Measurements from ENCODE around the gene SLCO2A1.

Gene SLCO2A1

DNA sequence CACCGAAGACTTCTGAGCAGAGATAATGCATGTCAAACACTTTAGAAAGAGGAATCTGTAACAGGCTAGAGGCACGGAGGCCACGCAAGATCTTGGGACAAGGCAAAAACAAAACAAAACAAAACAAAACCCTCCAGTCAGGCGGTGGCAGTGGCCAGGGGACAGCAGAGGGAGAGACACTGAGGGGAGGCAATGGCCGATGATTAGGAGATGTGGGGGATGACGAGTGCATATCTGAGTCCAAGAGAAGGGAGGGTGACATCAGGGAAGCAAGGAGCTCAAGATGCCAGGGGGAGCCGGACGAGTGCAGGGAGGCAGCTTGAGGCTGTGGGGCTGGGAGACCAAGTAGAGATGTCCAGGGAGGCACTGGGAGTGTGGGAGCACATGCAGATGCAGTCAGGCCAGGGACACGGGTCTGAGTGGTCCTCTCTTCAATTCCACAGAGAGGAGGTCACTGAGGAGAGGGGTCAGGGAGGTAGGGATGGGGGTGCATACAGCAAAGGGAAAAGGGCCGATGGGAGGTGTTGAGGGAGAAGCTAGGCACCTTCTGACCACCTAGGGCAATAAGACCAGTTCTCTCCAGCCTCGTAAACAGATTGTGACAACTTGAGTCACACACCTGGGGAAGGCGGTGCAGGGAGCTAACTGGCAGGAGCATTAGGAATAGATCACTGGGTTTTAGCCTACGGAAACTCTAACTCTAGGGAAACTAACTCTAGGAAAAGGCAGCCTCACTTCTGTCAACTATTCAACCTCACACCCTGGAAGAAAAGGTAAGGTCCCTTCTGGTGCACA is 29.6 kb downstream of the SLCO2A1 start:
- DNase-seq (ENCODE audit: low read depth): no peak
- H3K4me3 ChIP-seq (ENCODE audit: low read depth, low read length): no peak overlapping the region
- TF ChIP-seq, protein P1, sequence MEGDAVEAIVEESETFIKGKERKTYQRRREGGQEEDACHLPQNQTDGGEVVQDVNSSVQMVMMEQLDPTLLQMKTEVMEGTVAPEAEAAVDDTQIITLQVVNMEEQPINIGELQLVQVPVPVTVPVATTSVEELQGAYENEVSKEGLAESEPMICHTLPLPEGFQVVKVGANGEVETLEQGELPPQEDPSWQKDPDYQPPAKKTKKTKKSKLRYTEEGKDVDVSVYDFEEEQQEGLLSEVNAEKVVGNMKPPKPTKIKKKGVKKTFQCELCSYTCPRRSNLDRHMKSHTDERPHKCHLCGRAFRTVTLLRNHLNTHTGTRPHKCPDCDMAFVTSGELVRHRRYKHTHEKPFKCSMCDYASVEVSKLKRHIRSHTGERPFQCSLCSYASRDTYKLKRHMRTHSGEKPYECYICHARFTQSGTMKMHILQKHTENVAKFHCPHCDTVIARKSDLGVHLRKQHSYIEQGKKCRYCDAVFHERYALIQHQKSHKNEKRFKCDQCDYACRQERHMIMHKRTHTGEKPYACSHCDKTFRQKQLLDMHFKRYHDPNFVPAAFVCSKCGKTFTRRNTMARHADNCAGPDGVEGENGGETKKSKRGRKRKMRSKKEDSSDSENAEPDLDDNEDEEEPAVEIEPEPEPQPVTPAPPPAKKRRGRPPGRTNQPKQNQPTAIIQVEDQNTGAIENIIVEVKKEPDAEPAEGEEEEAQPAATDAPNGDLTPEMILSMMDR (IDR thresholded peaks at IDR 0.05; ENCODE audit: low read depth, low read length, missing control alignments): no peak

DNA sequence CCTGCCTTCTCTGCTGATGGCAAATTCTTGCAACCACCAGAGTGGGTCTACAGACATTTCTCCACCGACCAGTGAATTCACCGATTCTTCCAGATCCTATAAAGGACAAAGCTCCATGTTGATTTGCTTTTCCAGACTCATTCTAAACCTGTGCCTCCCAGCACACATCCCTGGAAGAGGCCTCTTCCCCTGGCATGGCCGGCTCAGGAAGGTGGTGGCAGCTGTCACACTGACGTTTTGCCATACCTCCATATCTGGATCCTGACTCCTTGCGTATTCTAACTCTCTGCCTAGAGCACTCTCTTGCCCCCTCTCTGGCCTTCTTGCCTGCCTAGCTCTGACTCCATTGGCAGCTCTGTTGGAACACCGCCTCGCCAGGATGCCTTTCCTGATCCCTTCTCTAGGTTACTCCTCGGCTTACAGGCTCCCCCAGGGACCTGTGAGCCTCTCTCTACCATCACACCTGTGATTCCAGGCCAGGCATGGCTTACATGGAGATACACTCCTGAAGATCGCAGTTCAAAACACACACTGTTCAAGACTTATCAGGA is 31.0 kb downstream of the SLCO2A1 start:
- DNase-seq (ENCODE audit: low read depth): no peak
- no peak overlapping the region for H3K4me3 ChIP-seq (ENCODE audit: low read depth, low read length)
- TF ChIP-seq, protein P1 (IDR thresholded peaks at IDR 0.05; ENCODE audit: low read depth, low read length, missing control alignments): no peak

DNA sequence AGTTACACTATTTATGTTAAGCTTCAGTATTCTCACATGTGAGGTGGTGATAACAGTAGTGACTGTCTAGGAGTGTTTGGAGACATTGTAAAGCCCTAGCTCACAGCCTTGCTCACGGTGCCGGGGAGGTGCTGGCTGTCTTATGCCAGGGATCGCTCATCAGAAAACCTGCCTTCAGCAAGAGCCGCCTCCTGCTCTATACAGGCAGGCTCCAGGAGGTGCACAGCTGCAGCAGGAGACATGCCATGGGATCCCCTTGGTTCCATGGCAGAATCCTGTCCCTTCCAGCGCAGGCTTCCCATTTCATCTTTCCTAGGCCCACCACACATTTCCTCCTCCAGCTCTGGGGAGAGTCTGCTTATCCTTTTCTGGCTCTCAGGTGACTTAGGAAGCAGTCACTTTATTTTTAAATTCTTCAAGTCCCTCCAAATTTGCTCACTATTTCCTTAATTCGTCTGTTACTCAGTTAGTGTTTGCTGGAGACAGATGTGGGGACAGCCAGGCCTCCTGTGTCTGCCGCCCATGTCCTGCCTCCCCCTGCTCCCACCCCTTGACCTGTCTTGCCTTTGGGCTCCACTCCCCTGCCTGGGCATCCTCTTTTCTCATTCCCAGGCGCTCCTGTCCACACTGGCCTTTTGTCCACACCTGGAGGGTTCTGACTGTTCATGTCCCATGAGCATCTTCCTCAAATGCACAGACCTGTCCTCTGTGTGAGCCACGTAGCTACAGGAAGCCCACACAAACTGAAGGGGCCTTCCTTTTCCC is 31.7 kb downstream of the SLCO2A1 start:
- TF ChIP-seq, protein P1 (IDR thresholded peaks at IDR 0.05; ENCODE audit: low read depth, low read length, missing control alignments): no peak
- no peak for DNase-seq (ENCODE audit: low read depth)

DNA sequence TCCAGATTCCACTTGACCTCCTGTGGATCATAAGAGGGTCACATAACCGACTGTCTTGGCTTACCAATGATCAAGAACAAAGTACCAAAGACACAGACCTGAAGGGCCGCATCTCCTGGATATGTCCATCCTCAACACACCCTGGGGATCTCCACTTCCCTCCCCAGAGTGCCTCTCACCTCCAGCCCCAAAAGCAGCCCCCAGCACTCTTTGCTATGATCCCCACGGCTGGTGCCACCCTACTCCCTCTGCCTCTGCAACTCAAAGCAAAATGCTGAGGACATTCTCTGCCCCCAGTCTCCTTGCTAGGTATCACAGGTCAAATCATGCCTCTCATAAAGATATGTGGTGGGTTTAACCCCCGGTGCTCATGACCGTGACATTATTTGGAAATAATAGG is 32.7 kb downstream of the SLCO2A1 start:
- TF ChIP-seq, protein P1 (IDR thresholded peaks at IDR 0.05; ENCODE audit: low read depth, low read length, missing control alignments): no peak
- no peak for DNase-seq (ENCODE audit: low read depth)
- no peak overlapping the region for H3K4me3 ChIP-seq (ENCODE audit: low read depth, low read length)

More for the DNA sequence above, 31.7 kb downstream of the SLCO2A1 start:
- H3K4me3 ChIP-seq (ENCODE audit: low read depth, low read length): no peak overlapping the region

DNA sequence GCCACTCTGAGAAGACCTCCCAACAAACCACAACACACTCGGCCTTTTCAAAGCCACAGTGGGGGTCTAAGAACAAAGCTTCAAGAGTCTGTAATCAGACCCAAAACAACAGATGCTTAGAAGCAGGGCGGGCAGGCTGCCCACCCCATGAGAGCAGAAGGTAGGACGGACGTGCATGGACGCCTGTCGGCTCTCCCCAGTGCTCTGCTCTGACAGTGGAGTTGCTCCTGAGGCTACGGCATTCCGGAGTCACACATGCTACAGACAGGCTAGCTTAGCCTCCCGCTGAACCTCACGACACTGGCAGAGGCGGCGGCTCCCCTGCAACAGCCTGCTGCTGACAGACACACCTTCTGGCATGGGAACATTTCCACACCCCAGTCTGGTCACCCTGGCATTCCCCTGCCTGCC is 33.5 kb downstream of the SLCO2A1 start:
- DNase-seq (ENCODE audit: low read depth): no peak
- TF ChIP-seq, protein P1 (IDR thresholded peaks at IDR 0.05; ENCODE audit: low read depth, low read length, missing control alignments): no peak
- no peak overlapping the region for H3K4me3 ChIP-seq (ENCODE audit: low read depth, low read length)

DNA sequence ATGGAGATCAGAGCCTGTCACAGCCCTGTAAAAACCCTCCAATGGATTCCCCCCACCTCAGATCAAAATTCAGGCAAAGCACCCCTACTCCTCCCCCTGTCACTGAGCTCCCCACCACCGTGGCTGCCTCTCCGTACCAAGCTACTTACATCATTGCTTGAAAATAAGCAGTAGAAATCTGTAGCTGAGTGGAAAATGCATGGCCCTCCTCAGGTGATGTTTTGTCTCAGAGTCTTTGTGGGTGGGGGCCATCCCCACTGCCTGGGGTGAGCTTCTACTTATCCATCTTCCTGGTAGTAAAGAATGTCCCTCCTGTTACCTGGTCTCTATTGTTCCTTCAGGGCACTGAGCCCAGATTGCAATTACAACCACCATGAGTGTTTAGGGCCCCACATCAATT is 34.5 kb downstream of the SLCO2A1 start:
- H3K4me3 ChIP-seq (ENCODE audit: low read depth, low read length): no peak overlapping the region
- TF ChIP-seq, protein P1 (IDR thresholded peaks at IDR 0.05; ENCODE audit: low read depth, low read length, missing control alignments): no peak
- DNase-seq (ENCODE audit: low read depth): no peak

Measured in GM12864 (cell line).